ENCODE measurements around the gene PCDHGA9.
"Not testable (repeated sequence)": the region's sequence is repeated elsewhere in the genome, so short reads cannot be mapped to it uniquely, and the experiment has no call there.

The PCDHGA9 gene

GRCh38 chr5:141371572-141372475 is 30.8 kb upstream of the PCDHGA9 start:
- DNase-seq (ENCODE audit: low read depth) = no peak
- TF ChIP-seq CTCF (IDR thresholded peaks at IDR 0.05; ENCODE audit: insufficient read depth, low read depth, low read length, missing control alignments) = no peak
- H3K4me3 ChIP-seq (ENCODE audit: low read length) = no peak overlapping the region

GRCh38 chr5:141373673-141374317 is 28.8 kb upstream of the PCDHGA9 start, which contains the start of gene PCDHGA6:
TSS of gene PCDHGA6 (plus strand) at chr5:141373891. CDS start at chr5:141374084, 193 bp downstream.
- H3K4me3 ChIP-seq (ENCODE audit: low read length) = peak within 1 kb of the TSS; percentile 21
- peak; percentile 46 for TF ChIP-seq CTCF (IDR thresholded peaks at IDR 0.05; ENCODE audit: insufficient read depth, low read depth, low read length, missing control alignments)

GRCh38 chr5:141374627-141375026 is 28.0 kb upstream of the PCDHGA9 start:
- TF ChIP-seq CTCF (IDR thresholded peaks at IDR 0.05; ENCODE audit: insufficient read depth, low read depth, low read length, missing control alignments) = no peak
- H3K4me3 ChIP-seq (ENCODE audit: low read length) = no peak overlapping the region
- DNase-seq (ENCODE audit: low read depth) = no peak

More at GRCh38 chr5:141373673-141374317, 28.8 kb upstream of the PCDHGA9 start, which contains the start of gene PCDHGA6:
- DNase-seq (ENCODE audit: low read depth) = peak; percentile 27

- not testable (repeated sequence) for DNase-seq (ENCODE audit: low read depth)
These were observed 27.0 kb upstream of the PCDHGA9 start for GRCh38 chr5:141375444-141376155.

GRCh38 chr5:141382469-141383294 is 19.9 kb upstream of the PCDHGA9 start, which contains the start of gene PCDHGA7:
TSS of gene PCDHGA7 (plus strand) at chr5:141382742. CDS start at chr5:141382900, 158 bp downstream.
- DNase-seq (ENCODE audit: low read depth) = peak; percentile 21
- peak within 1 kb of the TSS; percentile 42 for H3K4me3 ChIP-seq (ENCODE audit: low read length)
- peak; percentile 45 for TF ChIP-seq CTCF (IDR thresholded peaks at IDR 0.05; ENCODE audit: insufficient read depth, low read depth, low read length, missing control alignments)

More at GRCh38 chr5:141375444-141376155, 27.0 kb upstream of the PCDHGA9 start:
- not testable (repeated sequence) for H3K4me3 ChIP-seq (ENCODE audit: low read length)

- DNase-seq (ENCODE audit: low read depth) = no peak
- TF ChIP-seq CTCF (IDR thresholded peaks at IDR 0.05; ENCODE audit: insufficient read depth, low read depth, low read length, missing control alignments) = no peak
- no peak overlapping the region for H3K4me3 ChIP-seq (ENCODE audit: low read length)
These were observed 19.2 kb upstream of the PCDHGA9 start for GRCh38 chr5:141383345-141383744.
